ENCODE data around the gene TMEM81. TPM values are rescaled to one million over a fixed set of nuclear protein-coding genes. Genes with fewer than 3 reads are reported as not detected.

The TMEM81 gene
- total and polyA plus RNA-seq, 4 donors, result 0.78 to 2.8 (median 0.89) TPM

DNA sequence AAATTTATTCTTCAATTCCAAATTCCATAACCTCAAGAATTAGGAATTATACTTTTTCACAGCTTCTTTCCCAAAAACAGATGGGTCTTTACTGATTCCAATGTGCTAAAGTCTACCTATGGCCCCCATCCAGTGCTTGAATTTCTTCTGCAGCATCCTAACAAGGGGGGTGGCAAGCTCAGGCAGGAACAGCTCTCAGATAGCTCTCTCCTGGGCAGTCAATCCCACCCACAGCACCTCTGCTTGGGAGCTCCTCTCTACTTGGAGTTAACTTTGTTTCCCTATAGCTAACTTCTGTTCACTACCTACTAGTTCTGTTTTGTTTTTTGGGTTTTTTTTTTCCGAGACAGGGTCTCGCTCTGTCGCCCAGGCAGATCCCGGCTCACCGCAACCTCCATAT is 25.5 kb upstream of the TMEM81 start:
- no peak for DNase-seq (ENCODE audit: low spot score)
- H3K36me3 ChIP-seq (ENCODE audit: control insufficient read depth in 4 of 4, insufficient read depth in 3 of 4, low read depth in 1 of 4, low read length in 3 of 4), result peaks cover 1 to 34% (median 31%) of the 10 kb centered on the region in 4 donors
- WGBS, result 98% methylated on average over 5 of the region's 5 CpGs
- H3K9ac ChIP-seq (ENCODE audit: low read depth in 1 of 2, low read length in 2 of 2), result no peak overlapping the region
- TF ChIP-seq GABPA (IDR thresholded peaks at IDR 0.05 in 1 of 2, conservative IDR thresholded peaks at IDR 0.05 in 1 of 2) (no peak), FOXA2 (IDR thresholded peaks at IDR 0.05) (no peak), FOXA1 (IDR thresholded peaks at IDR 0.05) (no peak), HNF4A (conservative IDR thresholded peaks at IDR 0.05) (no peak), SP1 (IDR thresholded peaks at IDR 0.05) (no peak), RAD21 (IDR thresholded peaks at IDR 0.05) (no peak), NR2F2 (IDR thresholded peaks at IDR 0.05) (no peak), JUND (IDR thresholded peaks at IDR 0.05) (no peak), EGR1 (IDR thresholded peaks at IDR 0.05; ENCODE audit: low read depth in 2 of 2) (no peak), TAF1 (conservative IDR thresholded peaks at IDR 0.05) (no peak), YY1 (IDR thresholded peaks at IDR 0.05) (no peak), HNF4G (IDR thresholded peaks at IDR 0.05) (no peak), RXRA (IDR thresholded peaks at IDR 0.05) (no peak)
- TF ChIP-seq, protein P1, sequence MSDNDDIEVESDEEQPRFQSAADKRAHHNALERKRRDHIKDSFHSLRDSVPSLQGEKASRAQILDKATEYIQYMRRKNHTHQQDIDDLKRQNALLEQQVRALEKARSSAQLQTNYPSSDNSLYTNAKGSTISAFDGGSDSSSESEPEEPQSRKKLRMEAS (IDR thresholded peaks at IDR 0.05), result no peak
- TF ChIP-seq, protein P2, sequence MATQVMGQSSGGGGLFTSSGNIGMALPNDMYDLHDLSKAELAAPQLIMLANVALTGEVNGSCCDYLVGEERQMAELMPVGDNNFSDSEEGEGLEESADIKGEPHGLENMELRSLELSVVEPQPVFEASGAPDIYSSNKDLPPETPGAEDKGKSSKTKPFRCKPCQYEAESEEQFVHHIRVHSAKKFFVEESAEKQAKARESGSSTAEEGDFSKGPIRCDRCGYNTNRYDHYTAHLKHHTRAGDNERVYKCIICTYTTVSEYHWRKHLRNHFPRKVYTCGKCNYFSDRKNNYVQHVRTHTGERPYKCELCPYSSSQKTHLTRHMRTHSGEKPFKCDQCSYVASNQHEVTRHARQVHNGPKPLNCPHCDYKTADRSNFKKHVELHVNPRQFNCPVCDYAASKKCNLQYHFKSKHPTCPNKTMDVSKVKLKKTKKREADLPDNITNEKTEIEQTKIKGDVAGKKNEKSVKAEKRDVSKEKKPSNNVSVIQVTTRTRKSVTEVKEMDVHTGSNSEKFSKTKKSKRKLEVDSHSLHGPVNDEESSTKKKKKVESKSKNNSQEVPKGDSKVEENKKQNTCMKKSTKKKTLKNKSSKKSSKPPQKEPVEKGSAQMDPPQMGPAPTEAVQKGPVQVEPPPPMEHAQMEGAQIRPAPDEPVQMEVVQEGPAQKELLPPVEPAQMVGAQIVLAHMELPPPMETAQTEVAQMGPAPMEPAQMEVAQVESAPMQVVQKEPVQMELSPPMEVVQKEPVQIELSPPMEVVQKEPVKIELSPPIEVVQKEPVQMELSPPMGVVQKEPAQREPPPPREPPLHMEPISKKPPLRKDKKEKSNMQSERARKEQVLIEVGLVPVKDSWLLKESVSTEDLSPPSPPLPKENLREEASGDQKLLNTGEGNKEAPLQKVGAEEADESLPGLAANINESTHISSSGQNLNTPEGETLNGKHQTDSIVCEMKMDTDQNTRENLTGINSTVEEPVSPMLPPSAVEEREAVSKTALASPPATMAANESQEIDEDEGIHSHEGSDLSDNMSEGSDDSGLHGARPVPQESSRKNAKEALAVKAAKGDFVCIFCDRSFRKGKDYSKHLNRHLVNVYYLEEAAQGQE (IDR thresholded peaks at IDR 0.05), result no peak
- TF ChIP-seq, protein P3, sequence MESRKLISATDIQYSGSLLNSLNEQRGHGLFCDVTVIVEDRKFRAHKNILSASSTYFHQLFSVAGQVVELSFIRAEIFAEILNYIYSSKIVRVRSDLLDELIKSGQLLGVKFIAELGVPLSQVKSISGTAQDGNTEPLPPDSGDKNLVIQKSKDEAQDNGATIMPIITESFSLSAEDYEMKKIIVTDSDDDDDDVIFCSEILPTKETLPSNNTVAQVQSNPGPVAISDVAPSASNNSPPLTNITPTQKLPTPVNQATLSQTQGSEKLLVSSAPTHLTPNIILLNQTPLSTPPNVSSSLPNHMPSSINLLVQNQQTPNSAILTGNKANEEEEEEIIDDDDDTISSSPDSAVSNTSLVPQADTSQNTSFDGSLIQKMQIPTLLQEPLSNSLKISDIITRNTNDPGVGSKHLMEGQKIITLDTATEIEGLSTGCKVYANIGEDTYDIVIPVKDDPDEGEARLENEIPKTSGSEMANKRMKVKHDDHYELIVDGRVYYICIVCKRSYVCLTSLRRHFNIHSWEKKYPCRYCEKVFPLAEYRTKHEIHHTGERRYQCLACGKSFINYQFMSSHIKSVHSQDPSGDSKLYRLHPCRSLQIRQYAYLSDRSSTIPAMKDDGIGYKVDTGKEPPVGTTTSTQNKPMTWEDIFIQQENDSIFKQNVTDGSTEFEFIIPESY (IDR thresholded peaks at IDR 0.05), result no peak
- TF ChIP-seq, protein P4, sequence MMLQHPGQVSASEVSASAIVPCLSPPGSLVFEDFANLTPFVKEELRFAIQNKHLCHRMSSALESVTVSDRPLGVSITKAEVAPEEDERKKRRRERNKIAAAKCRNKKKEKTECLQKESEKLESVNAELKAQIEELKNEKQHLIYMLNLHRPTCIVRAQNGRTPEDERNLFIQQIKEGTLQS (IDR thresholded peaks at IDR 0.05), result no peak
- no peak overlapping the region for H3K4me3 ChIP-seq (ENCODE audit: low read depth in 1 of 3, low read length in 3 of 3)
- H3K27me3 ChIP-seq (ENCODE audit: control insufficient read depth in 4 of 4, insufficient read depth in 4 of 4, low read length in 3 of 4), result no peaks in the 10 kb centered on the region
- H3K4me1 ChIP-seq (ENCODE audit: control insufficient read depth in 4 of 4, insufficient read depth in 4 of 4, low read length in 3 of 4), result no peaks in the 10 kb centered on the region
- H3K27ac ChIP-seq (ENCODE audit: low read depth in 1 of 2, low read length in 2 of 2), result no peak overlapping the region
- no peaks in the 10 kb centered on the region for H3K9me3 ChIP-seq (ENCODE audit: control insufficient read depth in 4 of 4, low read length in 3 of 4)

DNA sequence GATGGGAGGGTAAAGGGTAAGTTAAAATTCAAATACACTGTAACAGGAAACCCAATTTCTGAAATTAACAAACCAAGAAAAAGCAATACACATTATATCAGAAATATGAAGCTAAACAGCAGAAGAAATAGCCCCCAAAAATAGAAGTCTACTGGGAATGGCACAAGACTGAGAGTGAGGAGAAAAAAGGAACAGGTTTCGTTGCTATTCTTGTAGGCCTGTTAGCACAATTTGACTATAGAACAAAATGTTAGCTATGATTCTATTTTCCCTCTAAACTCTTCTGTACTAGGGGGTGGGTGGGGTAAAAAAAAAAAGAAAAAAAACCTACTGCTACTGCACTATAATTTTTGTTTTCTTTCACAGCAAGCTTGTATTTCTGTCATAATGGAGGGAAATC is 25.0 kb upstream of the TMEM81 start:
- H3K4me1 ChIP-seq (ENCODE audit: control insufficient read depth in 4 of 4, insufficient read depth in 4 of 4, low read length in 3 of 4), result no peaks in the 10 kb centered on the region
- no peak overlapping the region for H3K27ac ChIP-seq (ENCODE audit: low read depth in 1 of 2, low read length in 2 of 2)
- H3K27me3 ChIP-seq (ENCODE audit: control insufficient read depth in 4 of 4, insufficient read depth in 4 of 4, low read length in 3 of 4), result no peaks in the 10 kb centered on the region
- WGBS, result 98% methylated on average over 1 of the region's 1 CpG
- TF ChIP-seq, protein P4 (IDR thresholded peaks at IDR 0.05), result no peak
- TF ChIP-seq NR2F2 (IDR thresholded peaks at IDR 0.05) (no peak), FOXA1 (IDR thresholded peaks at IDR 0.05) (no peak), RXRA (IDR thresholded peaks at IDR 0.05) (no peak), EGR1 (IDR thresholded peaks at IDR 0.05; ENCODE audit: low read depth in 2 of 2) (no peak), SP1 (IDR thresholded peaks at IDR 0.05) (no peak), YY1 (IDR thresholded peaks at IDR 0.05) (no peak), RAD21 (IDR thresholded peaks at IDR 0.05) (no peak)
- TF ChIP-seq, protein P1 (IDR thresholded peaks at IDR 0.05), result no peak
- TF ChIP-seq, protein P2 (IDR thresholded peaks at IDR 0.05), result no peak
- H3K9me3 ChIP-seq (ENCODE audit: control insufficient read depth in 4 of 4, low read length in 3 of 4), result no peaks in the 10 kb centered on the region
- peaks cover 3 to 33% (median 29%) of the 10 kb centered on the region in 4 donors for H3K36me3 ChIP-seq (ENCODE audit: control insufficient read depth in 4 of 4, insufficient read depth in 3 of 4, low read depth in 1 of 4, low read length in 3 of 4)
- DNase-seq (ENCODE audit: low spot score), result no peak
- H3K9ac ChIP-seq (ENCODE audit: low read depth in 1 of 2, low read length in 2 of 2), result no peak overlapping the region
- H3K4me3 ChIP-seq (ENCODE audit: low read depth in 1 of 3, low read length in 3 of 3), result no peak overlapping the region
